OCI-LY3 (cell line): ENCODE measurements around the gene FLRT2.

ENCODE experiments used
- CTCF ChIP-seq: fragments of 200-600, 300-600 bp; sonication (generic); IDR thresholded peaks from 2 replicates; pipeline ENCODE4 v1.5.1; 2014; ENCODE audit warnings: antibody characterized with exemption, low read length, low read depth
- EZH2phosphoT487 ChIP-seq: fragments of 200-600 bp; shearing (Covaris generic); IDR thresholded peaks from 2 replicates; pipeline ENCODE4 v1.6.1; 2018; ENCODE audit warnings: antibody characterized with exemption, mixed run types, low read depth

DNA sequence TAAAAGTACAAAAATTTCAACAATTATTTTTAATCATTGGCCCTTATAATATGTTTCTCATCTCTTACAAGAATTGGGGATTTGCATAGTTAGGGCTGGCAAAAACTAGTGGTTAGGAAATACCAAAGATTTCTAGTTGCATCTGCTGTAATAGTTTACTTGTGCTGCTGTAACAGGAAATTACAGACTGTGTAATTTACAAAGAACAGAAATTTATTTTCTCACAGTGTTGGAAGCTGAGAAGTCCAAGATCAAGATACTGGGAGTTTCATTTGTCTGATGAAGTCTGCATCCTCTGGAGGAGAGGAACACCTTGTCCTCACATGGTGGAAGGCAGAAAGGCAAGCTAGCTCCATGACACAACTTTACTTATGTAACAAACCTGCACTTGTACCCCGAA, 157.0 kb downstream of the FLRT2 start:
- TF ChIP-seq EZH2phosphoT487 (no peak), CTCF (no peak)
